HL-60 (cell line): ENCODE data around the gene FAF1.

Experiments
- DNase-seq, 2 experiments: peaks; one replicate each; pipeline ENCODE4 v3.0.0-alpha.2; 2010 to 2020; ENCODE audit warnings: low read depth in 1 of 2, low spot score in 1 of 2
- H3K27ac ChIP-seq: fragments of 250-450 bp; sonication (Bioruptor Pico); replicated peaks from 2 replicates; pipeline ENCODE4 v1.5.1; 2020; ENCODE audit warnings: mild to moderate bottlenecking, moderate library complexity
- H3K27me3 ChIP-seq: fragments of 250-450 bp; sonication (Bioruptor Pico); 2 replicates; pipeline ENCODE4 v1.5.1; 2021; ENCODE audit warnings: mild to moderate bottlenecking, moderate library complexity; ENCODE audit not compliant: insufficient read depth, poor library complexity, severe bottlenecking
- H3K4me3 ChIP-seq: replicated peaks from 2 replicates; pipeline ENCODE4 v1.5.1; 2011; ENCODE audit warnings: mild to moderate bottlenecking, control low read depth, low read length; ENCODE audit not compliant: insufficient read depth
- GABPA ChIP-seq: IDR thresholded peaks from 2 replicates; pipeline ENCODE4 v1.6.1; 2012; ENCODE audit warnings: low read depth
- POLR2AphosphoS5 ChIP-seq: IDR thresholded peaks from 2 replicates; pipeline ENCODE4 v1.6.1; 2012; ENCODE audit warnings: low read depth
- SPI1 ChIP-seq: IDR thresholded peaks from 2 replicates; pipeline ENCODE4 v1.6.1; 2012; ENCODE audit warnings: low read depth, mild to moderate bottlenecking, borderline replicate concordance
- TF ChIP-seq, protein P1 (sequence below): IDR thresholded peaks from one replicate; pipeline ENCODE4 v1.5.1; 2011; ENCODE audit warnings: low read length, control low read depth, inconsistent platforms; ENCODE audit not compliant: insufficient read depth
- TF ChIP-seq, protein P2 (sequence below): IDR thresholded peaks from 2 replicates; pipeline ENCODE4 v1.6.1; 2012; ENCODE audit warnings: low read depth; ENCODE audit not compliant: insufficient replicate concordance

Gene FAF1

DNA sequence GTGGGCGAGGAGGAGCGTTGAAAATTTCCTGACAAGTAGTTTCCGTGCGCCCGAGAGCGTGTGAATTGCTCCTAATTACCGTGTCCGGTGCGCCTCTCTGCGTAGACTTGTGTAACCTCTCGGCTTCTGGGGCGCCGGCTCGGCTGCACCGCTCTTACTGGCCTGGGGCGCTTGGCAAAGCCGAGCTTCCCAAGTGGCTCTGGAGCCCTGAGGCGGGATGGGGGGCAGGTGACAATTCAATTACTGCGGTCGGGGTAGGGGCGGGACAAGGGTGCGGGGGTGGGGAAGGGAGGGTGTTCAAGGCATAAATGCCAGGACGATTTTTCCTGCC lies 536.4 kb downstream of the FAF1 start:
- peak in 1 of 2 experiments; percentile 20 for DNase-seq
- Histone ChIP-seq H3K27me3 (peaks cover 88% of the 10 kb centered on the region), H3K4me3 (peak overlapping the region; percentile 24; the same call in 1 of the 2 replicates), H3K27ac (no peak overlapping the region)
- TF ChIP-seq POLR2AphosphoS5 (no peak), SPI1 (no peak), GABPA (no peak)
- TF ChIP-seq, protein P1, sequence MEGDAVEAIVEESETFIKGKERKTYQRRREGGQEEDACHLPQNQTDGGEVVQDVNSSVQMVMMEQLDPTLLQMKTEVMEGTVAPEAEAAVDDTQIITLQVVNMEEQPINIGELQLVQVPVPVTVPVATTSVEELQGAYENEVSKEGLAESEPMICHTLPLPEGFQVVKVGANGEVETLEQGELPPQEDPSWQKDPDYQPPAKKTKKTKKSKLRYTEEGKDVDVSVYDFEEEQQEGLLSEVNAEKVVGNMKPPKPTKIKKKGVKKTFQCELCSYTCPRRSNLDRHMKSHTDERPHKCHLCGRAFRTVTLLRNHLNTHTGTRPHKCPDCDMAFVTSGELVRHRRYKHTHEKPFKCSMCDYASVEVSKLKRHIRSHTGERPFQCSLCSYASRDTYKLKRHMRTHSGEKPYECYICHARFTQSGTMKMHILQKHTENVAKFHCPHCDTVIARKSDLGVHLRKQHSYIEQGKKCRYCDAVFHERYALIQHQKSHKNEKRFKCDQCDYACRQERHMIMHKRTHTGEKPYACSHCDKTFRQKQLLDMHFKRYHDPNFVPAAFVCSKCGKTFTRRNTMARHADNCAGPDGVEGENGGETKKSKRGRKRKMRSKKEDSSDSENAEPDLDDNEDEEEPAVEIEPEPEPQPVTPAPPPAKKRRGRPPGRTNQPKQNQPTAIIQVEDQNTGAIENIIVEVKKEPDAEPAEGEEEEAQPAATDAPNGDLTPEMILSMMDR = no peak
- TF ChIP-seq, protein P2, sequence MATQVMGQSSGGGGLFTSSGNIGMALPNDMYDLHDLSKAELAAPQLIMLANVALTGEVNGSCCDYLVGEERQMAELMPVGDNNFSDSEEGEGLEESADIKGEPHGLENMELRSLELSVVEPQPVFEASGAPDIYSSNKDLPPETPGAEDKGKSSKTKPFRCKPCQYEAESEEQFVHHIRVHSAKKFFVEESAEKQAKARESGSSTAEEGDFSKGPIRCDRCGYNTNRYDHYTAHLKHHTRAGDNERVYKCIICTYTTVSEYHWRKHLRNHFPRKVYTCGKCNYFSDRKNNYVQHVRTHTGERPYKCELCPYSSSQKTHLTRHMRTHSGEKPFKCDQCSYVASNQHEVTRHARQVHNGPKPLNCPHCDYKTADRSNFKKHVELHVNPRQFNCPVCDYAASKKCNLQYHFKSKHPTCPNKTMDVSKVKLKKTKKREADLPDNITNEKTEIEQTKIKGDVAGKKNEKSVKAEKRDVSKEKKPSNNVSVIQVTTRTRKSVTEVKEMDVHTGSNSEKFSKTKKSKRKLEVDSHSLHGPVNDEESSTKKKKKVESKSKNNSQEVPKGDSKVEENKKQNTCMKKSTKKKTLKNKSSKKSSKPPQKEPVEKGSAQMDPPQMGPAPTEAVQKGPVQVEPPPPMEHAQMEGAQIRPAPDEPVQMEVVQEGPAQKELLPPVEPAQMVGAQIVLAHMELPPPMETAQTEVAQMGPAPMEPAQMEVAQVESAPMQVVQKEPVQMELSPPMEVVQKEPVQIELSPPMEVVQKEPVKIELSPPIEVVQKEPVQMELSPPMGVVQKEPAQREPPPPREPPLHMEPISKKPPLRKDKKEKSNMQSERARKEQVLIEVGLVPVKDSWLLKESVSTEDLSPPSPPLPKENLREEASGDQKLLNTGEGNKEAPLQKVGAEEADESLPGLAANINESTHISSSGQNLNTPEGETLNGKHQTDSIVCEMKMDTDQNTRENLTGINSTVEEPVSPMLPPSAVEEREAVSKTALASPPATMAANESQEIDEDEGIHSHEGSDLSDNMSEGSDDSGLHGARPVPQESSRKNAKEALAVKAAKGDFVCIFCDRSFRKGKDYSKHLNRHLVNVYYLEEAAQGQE = no peak

DNA sequence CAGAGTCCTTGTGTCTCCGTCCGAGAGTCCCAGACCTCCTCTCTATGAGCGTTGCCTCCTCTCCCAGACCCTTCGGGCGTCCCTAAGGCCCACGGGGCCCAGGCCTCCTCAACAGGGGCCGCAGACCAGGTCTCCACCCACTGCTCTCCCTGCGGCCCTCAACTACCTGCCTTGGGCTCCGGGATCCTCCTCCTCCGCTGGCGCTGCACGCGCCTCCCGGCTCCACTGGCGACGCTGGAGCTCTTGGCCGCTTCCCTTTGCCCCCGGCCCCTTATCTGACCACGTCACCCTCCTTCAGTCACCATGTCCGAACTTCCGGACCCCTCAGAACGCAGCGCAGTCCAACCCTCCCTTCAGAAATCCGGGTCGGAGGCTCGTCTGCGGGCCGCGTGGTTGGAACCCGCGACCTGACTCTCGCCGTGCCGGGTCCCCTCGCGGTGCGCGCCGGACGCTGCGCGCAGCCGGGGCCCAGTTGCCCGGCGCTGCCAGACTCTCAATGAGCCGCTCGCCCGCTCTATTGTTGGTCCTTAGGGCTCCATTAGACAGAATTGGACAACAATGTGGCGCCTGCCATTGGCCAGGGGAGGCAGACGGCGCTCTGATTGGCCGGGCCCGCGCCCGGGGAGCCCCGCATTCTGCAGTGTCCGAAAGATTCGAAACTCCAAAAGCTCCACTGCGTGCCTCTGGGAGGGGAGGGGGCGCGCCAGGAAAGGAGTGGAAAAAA lies 537.0 kb downstream of the FAF1 start, which contains the start of gene DMRTA2:
Gene DMRTA2 (minus strand): TSS at position 498 of the 724 bp plus-strand sequence. CDS start 1,907 bp downstream, outside the sequence.
- H3K4me3 ChIP-seq = peak within 1 kb of the TSS; percentile 24
- no peak for DNase-seq
- peaks cover 89% of the 10 kb centered on the region for H3K27me3 ChIP-seq
- TF ChIP-seq, protein P2 = no peak
- TF ChIP-seq GABPA (no peak), SPI1 (no peak), POLR2AphosphoS5 (no peak)
- TF ChIP-seq, protein P1 = no peak
- no peak within 1 kb of the TSS for H3K27ac ChIP-seq

DNA sequence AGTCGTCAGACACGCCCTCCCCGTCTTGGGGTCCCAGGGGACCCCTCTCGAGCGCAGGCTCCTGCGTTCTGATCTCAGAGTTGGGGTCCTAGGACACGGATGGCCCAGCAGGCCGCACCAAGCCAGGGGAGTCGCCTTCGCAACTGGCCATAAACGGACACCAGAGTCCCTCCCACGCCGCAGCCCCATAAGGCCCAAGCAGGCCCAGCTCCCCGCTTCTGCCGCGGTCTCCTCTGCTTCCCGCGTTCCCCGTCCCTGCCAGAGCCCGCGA lies 537.5 kb downstream of the FAF1 start:
- no peak overlapping the region for H3K4me3 ChIP-seq
- H3K27ac ChIP-seq = no peak overlapping the region
- TF ChIP-seq SPI1 (no peak), GABPA (no peak), POLR2AphosphoS5 (no peak)
- TF ChIP-seq, protein P2 = no peak
- TF ChIP-seq, protein P1 = no peak
- no peak for DNase-seq
- H3K27me3 ChIP-seq = peaks cover 88% of the 10 kb centered on the region
